ENCODE data around the gene USP38.

Gene USP38

DNA sequence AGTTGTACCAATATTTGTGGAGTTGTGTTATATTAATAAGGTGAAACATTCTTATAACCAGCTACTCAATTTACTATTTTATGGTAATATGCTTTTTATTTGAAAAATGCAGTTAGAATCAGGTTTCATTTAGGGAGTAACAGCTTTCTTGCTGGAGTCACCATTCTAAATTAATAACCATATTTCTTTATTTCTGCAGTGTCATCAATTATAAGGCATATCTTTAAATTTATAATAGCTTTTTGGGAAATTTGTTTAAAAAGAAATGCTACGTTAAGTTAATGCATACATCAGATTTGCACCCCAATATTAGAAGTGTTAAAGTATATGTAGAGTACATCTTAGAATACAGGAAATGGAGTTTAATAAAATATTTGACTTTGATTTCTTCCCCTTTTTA lies 18.9 kb downstream of the USP38 start:
- no peak for DNase-seq (ENCODE audit: low spot score)
- in situ Hi-C loops (cut with MboI; ENCODE audit: low sequenced_read_pairs, unreplicated experiment), result loop anchor here (25.0 kb wide), 1 partner anchor 284 kb away; no protein-coding TSS in a partner anchor
- TF ChIP-seq, protein P1, sequence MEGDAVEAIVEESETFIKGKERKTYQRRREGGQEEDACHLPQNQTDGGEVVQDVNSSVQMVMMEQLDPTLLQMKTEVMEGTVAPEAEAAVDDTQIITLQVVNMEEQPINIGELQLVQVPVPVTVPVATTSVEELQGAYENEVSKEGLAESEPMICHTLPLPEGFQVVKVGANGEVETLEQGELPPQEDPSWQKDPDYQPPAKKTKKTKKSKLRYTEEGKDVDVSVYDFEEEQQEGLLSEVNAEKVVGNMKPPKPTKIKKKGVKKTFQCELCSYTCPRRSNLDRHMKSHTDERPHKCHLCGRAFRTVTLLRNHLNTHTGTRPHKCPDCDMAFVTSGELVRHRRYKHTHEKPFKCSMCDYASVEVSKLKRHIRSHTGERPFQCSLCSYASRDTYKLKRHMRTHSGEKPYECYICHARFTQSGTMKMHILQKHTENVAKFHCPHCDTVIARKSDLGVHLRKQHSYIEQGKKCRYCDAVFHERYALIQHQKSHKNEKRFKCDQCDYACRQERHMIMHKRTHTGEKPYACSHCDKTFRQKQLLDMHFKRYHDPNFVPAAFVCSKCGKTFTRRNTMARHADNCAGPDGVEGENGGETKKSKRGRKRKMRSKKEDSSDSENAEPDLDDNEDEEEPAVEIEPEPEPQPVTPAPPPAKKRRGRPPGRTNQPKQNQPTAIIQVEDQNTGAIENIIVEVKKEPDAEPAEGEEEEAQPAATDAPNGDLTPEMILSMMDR (IDR thresholded peaks at IDR 0.05; ENCODE audit: borderline replicate concordance, control extremely low read depth, extremely low read depth, insufficient read depth, missing control alignments), result no peak

DNA sequence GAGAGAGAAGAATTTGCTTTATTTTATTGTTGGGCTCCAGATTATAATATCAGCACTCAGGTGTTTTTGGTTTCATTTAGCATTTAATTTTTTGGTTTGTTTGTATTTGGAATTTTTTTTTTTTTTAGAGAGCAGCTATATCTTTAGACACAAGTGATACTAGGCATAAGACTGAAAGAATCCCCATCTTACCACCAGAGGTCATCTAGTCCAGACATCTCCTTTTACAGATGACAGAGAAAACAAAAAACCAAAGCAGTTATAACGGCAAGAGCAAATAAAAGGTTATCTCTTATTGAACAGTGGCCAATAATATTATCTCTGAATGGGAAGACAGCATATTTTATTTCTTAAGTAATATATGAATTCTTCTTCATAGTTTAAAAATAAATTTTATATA lies 22.8 kb downstream of the USP38 start:
- TF ChIP-seq, protein P1 (IDR thresholded peaks at IDR 0.05; ENCODE audit: borderline replicate concordance, control extremely low read depth, extremely low read depth, insufficient read depth, missing control alignments), result no peak
- DNase-seq (ENCODE audit: low spot score), result no peak
- in situ Hi-C loops (cut with MboI; ENCODE audit: low sequenced_read_pairs, unreplicated experiment), result loop anchor here (25.0 kb wide), 1 partner anchor 280 kb away; no protein-coding TSS in a partner anchor

DNA sequence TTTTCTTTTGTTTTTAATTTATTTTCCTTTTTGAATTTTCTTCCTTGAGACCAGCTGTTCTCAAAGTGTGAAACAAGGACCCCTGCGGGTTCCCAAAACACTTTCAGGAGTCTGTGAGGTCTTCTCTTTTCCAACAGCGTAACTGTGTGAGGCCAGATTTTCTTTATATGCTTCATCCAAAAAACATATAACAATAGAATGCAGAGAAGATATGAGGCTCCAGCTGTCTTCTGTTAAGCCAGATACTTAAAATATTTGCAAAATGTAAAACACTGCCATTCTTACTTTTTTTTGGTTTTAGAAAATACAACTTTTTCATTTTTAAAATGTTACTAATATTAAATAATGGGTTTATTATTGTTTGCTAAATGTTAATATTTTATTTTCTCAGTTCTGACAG lies 27.8 kb downstream of the USP38 start:
- TF ChIP-seq, protein P1 (IDR thresholded peaks at IDR 0.05; ENCODE audit: borderline replicate concordance, control extremely low read depth, extremely low read depth, insufficient read depth, missing control alignments), result no peak
- no peak for DNase-seq (ENCODE audit: low spot score)
- in situ Hi-C loops (cut with MboI; ENCODE audit: low sequenced_read_pairs, unreplicated experiment), result loop anchor here (25.0 kb wide), 1 partner anchor 275 kb away; no protein-coding TSS in a partner anchor

DNA sequence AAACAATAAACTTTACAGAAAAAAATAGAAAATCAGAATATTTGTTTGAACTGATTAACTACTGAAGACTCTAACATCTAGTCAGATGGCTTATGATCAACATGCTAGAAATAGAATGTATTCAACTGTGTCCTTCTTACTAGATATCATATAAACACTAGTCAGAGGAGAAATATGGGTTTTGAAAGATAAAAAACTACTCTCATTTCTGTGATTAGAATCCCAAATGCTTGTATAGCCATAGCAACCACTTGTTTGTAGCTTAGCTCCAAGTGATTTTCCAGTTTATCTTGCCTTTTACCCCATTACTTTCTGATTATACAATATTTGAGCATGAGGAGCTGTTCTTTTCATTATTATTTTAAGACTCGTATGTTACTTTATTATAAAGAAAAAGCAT lies 31.2 kb downstream of the USP38 start:
- TF ChIP-seq, protein P1 (IDR thresholded peaks at IDR 0.05; ENCODE audit: borderline replicate concordance, control extremely low read depth, extremely low read depth, insufficient read depth, missing control alignments), result no peak
- DNase-seq (ENCODE audit: low spot score), result no peak
- in situ Hi-C loops (cut with MboI; ENCODE audit: low sequenced_read_pairs, unreplicated experiment), result loop anchor here (25.0 kb wide), 1 partner anchor 271 kb away; no protein-coding TSS in a partner anchor

DNA sequence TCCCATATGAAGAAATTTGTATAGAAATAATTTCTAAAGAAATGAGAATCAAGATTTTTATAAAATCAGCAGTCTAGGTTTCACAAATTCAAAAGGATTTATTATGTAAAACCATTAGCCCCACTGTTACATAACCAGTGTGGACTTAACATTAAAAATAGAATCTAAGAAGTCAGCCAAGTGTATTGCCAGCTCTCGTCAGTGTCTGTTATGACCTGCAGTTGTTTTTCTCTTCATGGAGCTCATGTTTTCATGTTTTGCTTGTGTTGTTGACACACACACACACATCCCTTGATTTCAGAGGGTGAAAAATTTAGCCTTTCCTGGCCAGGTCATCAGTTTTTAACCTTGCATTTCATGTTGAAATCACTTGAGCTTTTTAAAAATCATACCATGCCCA lies 39.5 kb downstream of the USP38 start:
- TF ChIP-seq, protein P1 (IDR thresholded peaks at IDR 0.05; ENCODE audit: borderline replicate concordance, control extremely low read depth, extremely low read depth, insufficient read depth, missing control alignments), result no peak
- in situ Hi-C loops (cut with MboI; ENCODE audit: low sequenced_read_pairs, unreplicated experiment), result loop anchor here (25.0 kb wide), 1 partner anchor 263 kb away; no protein-coding TSS in a partner anchor
- DNase-seq (ENCODE audit: low spot score), result no peak

DNA sequence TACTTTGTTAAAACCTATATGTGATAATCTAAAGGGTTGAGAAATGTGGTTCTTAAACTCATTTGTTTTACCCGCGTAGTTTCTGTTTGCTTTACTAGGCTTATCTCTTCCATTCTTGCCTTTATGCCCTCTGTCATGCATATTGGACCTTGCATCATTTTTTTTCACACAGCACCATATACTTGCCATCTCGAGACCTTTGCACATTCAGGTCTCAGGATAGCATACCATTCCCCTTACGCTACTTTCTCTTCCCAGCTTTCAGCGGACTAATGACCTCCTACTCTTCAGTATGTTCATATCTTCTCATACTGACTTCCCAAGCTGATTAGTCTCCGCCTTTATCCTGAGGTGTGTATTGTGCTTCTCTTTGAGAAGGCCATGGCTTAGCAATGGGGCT lies 40.5 kb downstream of the USP38 start:
- in situ Hi-C loops (cut with MboI; ENCODE audit: low sequenced_read_pairs, unreplicated experiment), result no loop called here
- no peak for DNase-seq (ENCODE audit: low spot score)
- TF ChIP-seq, protein P1 (IDR thresholded peaks at IDR 0.05; ENCODE audit: borderline replicate concordance, control extremely low read depth, extremely low read depth, insufficient read depth, missing control alignments), result no peak
